ENCODE measurements around the gene ARSJ. TPM values are rescaled to one million over a fixed set of nuclear protein-coding genes. Genes with fewer than 3 reads are reported as not detected.
"Not testable (repeated sequence)": the region's sequence is repeated elsewhere in the genome, so short reads cannot be mapped to it uniquely, and the experiment has no call there.

Gene ARSJ
- total RNA-seq, 2 experiments from 2014 or later: not detected

GRCh38 chr4:113950207-113950606, 29.2 kb downstream of the ARSJ start:
- Mint-ChIP-seq H3K9me3 (ENCODE audit: insufficient read depth) (no peaks in the 10 kb centered on the region), H3K27ac (no peak overlapping the region), H3K4me3 (no peak overlapping the region), H3K27me3 (ENCODE audit: low read depth) (peaks cover 2% of the 10 kb centered on the region), H3K36me3 (ENCODE audit: low read depth) (no peaks in the 10 kb centered on the region), H3K4me1 (ENCODE audit: low read depth) (no peaks in the 10 kb centered on the region)
- ATAC-seq (no peak), DNase-seq (no peak)
- CTCF ChIA-PET: interaction anchor here (1.3 to 1.5 kb wide), 2 partner anchors 10 to 120 kb away, joined by 4 read pairs; no protein-coding TSS in a partner anchor
- POLR2A ChIA-PET: no interaction called here

GRCh38 chr4:113947484-113947883, 32.0 kb downstream of the ARSJ start:
- CTCF ChIA-PET: interaction anchor here (1.1 kb wide), 1 partner anchor 163 kb away, joined by 3 read pairs; no protein-coding TSS in a partner anchor
- DNase-seq: no peak
- peaks cover 2% of the 10 kb centered on the region for H3K27me3 Mint-ChIP-seq (ENCODE audit: low read depth)
- H3K4me3 Mint-ChIP-seq: no peak overlapping the region
- H3K9me3 Mint-ChIP-seq (ENCODE audit: insufficient read depth): no peaks in the 10 kb centered on the region
- no peak for ATAC-seq
- H3K4me1 Mint-ChIP-seq (ENCODE audit: low read depth): peaks cover 10% of the 10 kb centered on the region
- POLR2A ChIA-PET: no interaction called here
- H3K36me3 Mint-ChIP-seq (ENCODE audit: low read depth): no peaks in the 10 kb centered on the region
- no peak overlapping the region for H3K27ac Mint-ChIP-seq

- ChIA-PET POLR2A (no interaction called here), CTCF (no interaction called here)
- Mint-ChIP-seq H3K36me3 (ENCODE audit: low read depth) (no peaks in the 10 kb centered on the region), H3K9me3 (ENCODE audit: insufficient read depth) (no peaks in the 10 kb centered on the region), H3K4me1 (ENCODE audit: low read depth) (peaks cover 10% of the 10 kb centered on the region), H3K27ac (no peak overlapping the region), H3K4me3 (no peak overlapping the region), H3K27me3 (ENCODE audit: low read depth) (peaks cover 2% of the 10 kb centered on the region)
- ATAC-seq: no peak
- no peak for DNase-seq
Observed at GRCh38 chr4:113945906-113946305, 33.5 kb downstream of the ARSJ start.

GRCh38 chr4:113943863-113944262, 35.6 kb downstream of the ARSJ start:
- Mint-ChIP-seq H3K4me3 (no peak overlapping the region), H3K27me3 (ENCODE audit: low read depth) (peaks cover 2% of the 10 kb centered on the region), H3K4me1 (ENCODE audit: low read depth) (peaks cover 10% of the 10 kb centered on the region), H3K36me3 (ENCODE audit: low read depth) (no peaks in the 10 kb centered on the region), H3K9me3 (ENCODE audit: insufficient read depth) (no peaks in the 10 kb centered on the region), H3K27ac (no peak overlapping the region)
- ChIA-PET POLR2A (no interaction called here), CTCF (interaction anchor here (1.4 to 1.7 kb wide), 2 partner anchors 7 to 128 kb away, joined by 3 to 6 read pairs; no protein-coding TSS in a partner anchor)
- peak; percentile 29 for DNase-seq
- peak; percentile 23 for ATAC-seq

DNA sequence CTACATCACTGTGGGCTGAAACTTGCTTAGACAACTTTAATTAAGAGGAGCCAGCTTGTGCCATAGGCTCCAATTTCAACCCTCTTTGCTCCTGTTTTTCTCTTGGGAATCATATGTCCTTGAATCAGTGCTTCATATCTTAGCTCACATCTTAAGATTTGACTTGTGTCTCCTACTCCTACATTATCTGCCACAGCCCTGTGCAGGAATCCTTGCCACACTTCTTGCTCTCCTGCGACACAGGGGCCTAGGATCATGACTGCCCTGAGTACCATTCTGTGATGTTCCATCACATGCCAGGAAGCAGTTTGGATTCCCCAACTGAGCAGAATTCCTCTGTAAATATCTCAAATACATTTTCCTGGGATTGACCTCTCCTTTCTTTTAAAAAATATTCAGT, 36.4 kb downstream of the ARSJ start:
- H3K4me3 Mint-ChIP-seq: no peak overlapping the region
- no peak overlapping the region for H3K27ac Mint-ChIP-seq
- H3K36me3 Mint-ChIP-seq (ENCODE audit: low read depth): no peaks in the 10 kb centered on the region
- POLR2A ChIA-PET: no interaction called here
- ATAC-seq (no peak), DNase-seq (no peak)
- H3K4me1 Mint-ChIP-seq (ENCODE audit: low read depth): peaks cover 10% of the 10 kb centered on the region
- peaks cover 2% of the 10 kb centered on the region for H3K27me3 Mint-ChIP-seq (ENCODE audit: low read depth)
- no peaks in the 10 kb centered on the region for H3K9me3 Mint-ChIP-seq (ENCODE audit: insufficient read depth)
- CTCF ChIA-PET: interaction anchor here (1.4 to 1.7 kb wide), 2 partner anchors 8 to 129 kb away, joined by 3 to 6 read pairs; no protein-coding TSS in a partner anchor

GRCh38 chr4:113941836-113942235, 37.6 kb downstream of the ARSJ start:
- H3K4me3 Mint-ChIP-seq: no peak overlapping the region
- H3K27ac Mint-ChIP-seq: no peak overlapping the region
- no peak for ATAC-seq
- no peak for DNase-seq
- peaks cover 10% of the 10 kb centered on the region for H3K4me1 Mint-ChIP-seq (ENCODE audit: low read depth)
- peaks cover 2% of the 10 kb centered on the region for H3K27me3 Mint-ChIP-seq (ENCODE audit: low read depth)
- no peaks in the 10 kb centered on the region for H3K36me3 Mint-ChIP-seq (ENCODE audit: low read depth)
- CTCF ChIA-PET: no interaction called here
- no peaks in the 10 kb centered on the region for H3K9me3 Mint-ChIP-seq (ENCODE audit: insufficient read depth)
- POLR2A ChIA-PET: no interaction called here

DNA sequence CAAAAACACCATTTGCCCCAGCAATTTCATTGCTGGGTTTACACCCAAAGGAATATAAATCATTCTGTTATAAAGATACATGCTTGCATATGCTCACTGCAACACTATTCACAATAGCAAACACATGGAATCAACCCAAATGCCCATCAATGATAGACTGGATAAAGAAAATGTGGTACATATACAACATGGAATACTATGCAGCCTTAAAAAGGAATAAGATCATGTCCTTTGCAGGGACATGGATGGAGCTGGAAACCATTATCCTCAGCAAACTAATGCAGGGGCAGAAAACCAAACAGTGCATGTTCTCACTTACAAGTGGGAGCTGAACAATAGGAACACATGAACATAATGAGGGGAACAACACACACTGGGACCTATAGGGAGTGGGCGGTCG, 39.3 kb downstream of the ARSJ start:
- CTCF ChIA-PET: interaction anchor here (0.6 to 1.7 kb wide), 3 partner anchors 11 to 168 kb away, joined by 3 to 4 read pairs (median 3); no protein-coding TSS in a partner anchor
- POLR2A ChIA-PET; H3K4me3 Mint-ChIP-seq; DNase-seq; H3K27ac Mint-ChIP-seq; H3K9me3 Mint-ChIP-seq (ENCODE audit: insufficient read depth); H3K27me3 Mint-ChIP-seq (ENCODE audit: low read depth); ATAC-seq; H3K36me3 Mint-ChIP-seq (ENCODE audit: low read depth): not testable (repeated sequence)
- H3K4me1 Mint-ChIP-seq (ENCODE audit: low read depth): peaks cover 10% of the 10 kb centered on the region

GRCh38 chr4:113935190-113935589, 44.3 kb downstream of the ARSJ start:
- CTCF ChIA-PET: no interaction called here

DNA sequence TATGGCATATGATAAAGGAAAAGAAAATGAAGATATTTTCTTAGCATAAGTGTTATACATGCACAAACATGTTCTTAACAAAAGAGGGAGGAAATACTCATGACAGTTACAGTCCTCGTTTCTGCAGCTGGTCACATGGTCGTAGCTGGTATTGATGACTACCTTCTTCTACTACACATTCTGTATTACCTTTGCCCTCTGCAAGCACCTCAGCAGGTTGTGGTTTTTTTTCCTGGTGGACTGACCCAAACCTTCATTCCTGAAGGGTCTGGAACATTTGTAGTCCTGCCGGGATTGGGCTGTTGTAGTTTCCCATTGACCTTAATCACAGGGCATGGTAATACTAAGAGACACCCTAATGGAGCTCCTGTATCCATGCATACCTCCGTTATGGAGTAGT, 54.7 kb downstream of the ARSJ start:
- H3K27me3 Mint-ChIP-seq (ENCODE audit: low read depth); H3K4me3 Mint-ChIP-seq; H3K4me1 Mint-ChIP-seq (ENCODE audit: low read depth); ATAC-seq; DNase-seq; H3K9me3 Mint-ChIP-seq (ENCODE audit: insufficient read depth); POLR2A ChIA-PET; CTCF ChIA-PET; H3K27ac Mint-ChIP-seq; H3K36me3 Mint-ChIP-seq (ENCODE audit: low read depth): not testable (repeated sequence)

More at GRCh38 chr4:113935190-113935589, 44.3 kb downstream of the ARSJ start:
- ATAC-seq: no peak
- POLR2A ChIA-PET: no interaction called here
- Mint-ChIP-seq H3K27me3 (ENCODE audit: low read depth) (no peaks in the 10 kb centered on the region), H3K4me3 (no peak overlapping the region), H3K4me1 (ENCODE audit: low read depth) (no peaks in the 10 kb centered on the region), H3K27ac (no peak overlapping the region), H3K36me3 (ENCODE audit: low read depth) (no peaks in the 10 kb centered on the region), H3K9me3 (ENCODE audit: insufficient read depth) (no peaks in the 10 kb centered on the region)
- no peak for DNase-seq

DNA sequence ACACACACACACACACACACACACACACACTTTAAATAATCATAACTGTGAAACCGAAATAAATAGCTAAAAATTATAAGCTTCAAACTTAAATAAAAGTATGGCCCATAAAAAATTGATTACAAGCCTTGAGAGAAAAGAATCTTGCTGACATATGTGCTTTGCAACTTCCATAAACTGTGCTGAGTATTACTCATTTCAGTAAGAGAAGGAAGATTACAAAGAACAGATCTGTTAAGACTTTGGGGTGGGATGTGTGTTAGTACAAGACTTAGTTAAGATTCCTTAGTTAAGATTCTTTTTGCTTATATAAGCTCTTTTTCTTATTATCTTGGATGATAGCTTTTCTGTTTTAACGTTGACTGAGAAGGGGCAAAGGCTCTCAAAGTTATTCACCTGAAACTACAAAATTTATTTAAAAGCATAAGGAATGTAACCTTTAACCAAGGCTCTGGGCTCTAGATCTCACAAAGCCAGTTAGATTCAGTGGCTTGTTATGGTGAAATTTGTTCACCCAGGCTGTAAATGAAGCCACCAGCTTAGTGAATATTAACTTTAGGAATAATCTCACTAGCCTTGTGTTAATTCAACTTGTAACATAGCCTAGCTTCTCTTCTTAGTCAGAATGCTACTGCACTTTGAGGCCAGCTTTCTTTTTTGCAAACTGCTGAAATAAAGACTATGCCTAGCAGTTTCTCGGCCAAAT, 58.2 kb downstream of the ARSJ start:
- ChIA-PET POLR2A (no interaction called here), CTCF (interaction anchor here (1.3 kb wide), 1 partner anchor 119 kb away, joined by 4 read pairs; no protein-coding TSS in a partner anchor)
- H3K27ac Mint-ChIP-seq: no peak overlapping the region
- no peak for DNase-seq
- no peaks in the 10 kb centered on the region for H3K27me3 Mint-ChIP-seq (ENCODE audit: low read depth)
- ATAC-seq: no peak
- no peaks in the 10 kb centered on the region for H3K36me3 Mint-ChIP-seq (ENCODE audit: low read depth)
- no peaks in the 10 kb centered on the region for H3K9me3 Mint-ChIP-seq (ENCODE audit: insufficient read depth)
- no peaks in the 10 kb centered on the region for H3K4me1 Mint-ChIP-seq (ENCODE audit: low read depth)
- no peak overlapping the region for H3K4me3 Mint-ChIP-seq

DNA sequence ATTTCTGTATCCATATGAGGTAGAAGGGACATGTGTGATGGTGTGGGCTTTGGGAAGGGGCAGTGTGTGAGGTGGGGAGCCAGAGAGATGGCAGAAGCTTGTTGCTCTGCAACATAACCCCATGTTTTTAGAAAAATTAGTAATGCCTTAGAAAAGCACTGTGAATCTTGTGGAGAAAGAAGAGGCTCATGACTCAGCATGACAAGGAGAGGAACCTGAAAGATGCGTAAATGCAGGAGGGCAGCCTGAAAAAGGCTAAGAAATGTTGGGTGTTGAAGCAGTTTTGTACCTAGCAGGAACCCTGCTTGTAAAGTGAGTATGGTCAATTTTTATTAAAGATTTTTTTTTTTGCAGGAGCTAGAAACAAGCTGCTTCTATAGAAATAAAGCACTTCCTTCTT, 59.8 kb downstream of the ARSJ start:
- H3K27me3 Mint-ChIP-seq (ENCODE audit: low read depth): no peaks in the 10 kb centered on the region
- no peaks in the 10 kb centered on the region for H3K36me3 Mint-ChIP-seq (ENCODE audit: low read depth)
- no peak overlapping the region for H3K4me3 Mint-ChIP-seq
- ChIA-PET POLR2A (no interaction called here), CTCF (no interaction called here)
- H3K9me3 Mint-ChIP-seq (ENCODE audit: insufficient read depth): no peaks in the 10 kb centered on the region
- no peak for DNase-seq
- H3K4me1 Mint-ChIP-seq (ENCODE audit: low read depth): no peaks in the 10 kb centered on the region
- no peak overlapping the region for H3K27ac Mint-ChIP-seq
- no peak for ATAC-seq

GRCh38 chr4:113919145-113919544, 60.3 kb downstream of the ARSJ start:
- no peaks in the 10 kb centered on the region for H3K27me3 Mint-ChIP-seq (ENCODE audit: low read depth)
- DNase-seq: no peak
- no peak overlapping the region for H3K27ac Mint-ChIP-seq
- H3K4me1 Mint-ChIP-seq (ENCODE audit: low read depth): no peaks in the 10 kb centered on the region
- no peak overlapping the region for H3K4me3 Mint-ChIP-seq
- ChIA-PET CTCF (no interaction called here), POLR2A (no interaction called here)
- H3K36me3 Mint-ChIP-seq (ENCODE audit: low read depth): no peaks in the 10 kb centered on the region
- ATAC-seq: no peak
- H3K9me3 Mint-ChIP-seq (ENCODE audit: insufficient read depth): no peaks in the 10 kb centered on the region

DNA sequence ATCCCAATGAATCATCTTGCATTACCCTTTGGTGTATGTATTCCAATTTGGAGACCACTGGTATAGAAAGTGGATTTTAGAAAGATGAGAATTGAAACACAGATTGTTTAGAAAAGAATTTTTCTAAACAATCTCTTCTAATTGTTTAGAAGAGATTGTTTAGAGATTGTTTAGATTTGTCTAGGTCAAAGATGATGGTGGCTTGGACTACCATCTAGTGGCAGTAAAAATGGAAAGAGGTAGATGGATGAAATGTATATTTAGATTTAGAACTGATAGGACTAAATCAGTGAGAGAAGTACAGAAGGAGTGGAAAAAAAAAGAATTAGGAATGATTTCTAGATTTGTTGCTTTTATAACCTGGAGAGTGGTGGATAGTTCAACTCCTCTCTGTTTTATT, 70.6 kb downstream of the ARSJ start:
- CTCF ChIA-PET: no interaction called here
- POLR2A ChIA-PET: no interaction called here
- Mint-ChIP-seq H3K36me3 (ENCODE audit: low read depth) (peaks cover 1% of the 10 kb centered on the region), H3K9me3 (ENCODE audit: insufficient read depth) (peaks cover 9% of the 10 kb centered on the region), H3K4me1 (ENCODE audit: low read depth) (peaks cover 12% of the 10 kb centered on the region), H3K27me3 (ENCODE audit: low read depth) (no peaks in the 10 kb centered on the region), H3K27ac (no peak overlapping the region), H3K4me3 (no peak overlapping the region)
- DNase-seq (no peak), ATAC-seq (no peak)

All from activated CD8-positive, alpha-beta T cell treated with anti-CD3 and anti-CD28 coated beads, Interleukin-2, amount 10 ng/mL, durations not matched to agents 7 days and 5 days (primary cell).